Endothelial cell of hepatic sinusoid (primary cell): ENCODE measurements around the gene FAM162B.
"Not testable (repeated sequence)": the region's sequence is repeated elsewhere in the genome, so short reads cannot be mapped to it uniquely, and the experiment has no call there.

Experiments
- in situ Hi-C: cut with HindIII; loops from 2 replicates; pipeline ENCODE4 v1.10.0; 2017; ENCODE audit warnings: low sequenced_read_pairs

Gene FAM162B

GRCh38 chr6:116730513-116730912, 35.0 kb downstream of the FAM162B start:
- in situ Hi-C loops = no loop called here

- in situ Hi-C loops = no loop called here
Observed at GRCh38 chr6:116726947-116727346, 38.6 kb downstream of the FAM162B start.

- in situ Hi-C loops = no loop called here
Observed at GRCh38 chr6:116714761-116715160, 50.8 kb downstream of the FAM162B start.

- in situ Hi-C loops = no loop called here
Observed at GRCh38 chr6:116714296-116714695, 51.2 kb downstream of the FAM162B start.

GRCh38 chr6:116705917-116706316, 59.6 kb downstream of the FAM162B start:
- in situ Hi-C loops = no loop called here

- in situ Hi-C loops = not testable (repeated sequence)
Observed at GRCh38 chr6:116703888-116704287, 61.6 kb downstream of the FAM162B start.
